ENCODE results near the gene CFAP92.
"Not testable (repeated sequence)": the region's sequence is repeated elsewhere in the genome, so short reads cannot be mapped to it uniquely, and the experiment has no call there.

Gene CFAP92

GRCh38 chr3:128933213-128933921 lies 60.5 kb downstream of the CFAP92 start:
- peak; percentile 22; the same call in 2 of the 3 replicates for ATAC-seq
- TF ChIP-seq ZNF70 (CRISPR knock-in tag; IDR thresholded peaks at IDR 0.05) (peak; percentile 82), TOX (CRISPR knock-in tag; IDR thresholded peaks at IDR 0.05; ENCODE audit: borderline replicate concordance) (no peak)

- TF ChIP-seq RARB (CRISPR knock-in tag; IDR thresholded peaks at IDR 0.05), result no peak
- no peak for TF ChIP-seq TOX (CRISPR knock-in tag; IDR thresholded peaks at IDR 0.05; ENCODE audit: borderline replicate concordance)
- no peak for TF ChIP-seq POU6F1 (CRISPR knock-in tag; IDR thresholded peaks at IDR 0.05; ENCODE audit: borderline replicate concordance, low read depth)
- no peak for TF ChIP-seq ZFP30 (CRISPR knock-in tag; IDR thresholded peaks at IDR 0.05)
- TF ChIP-seq TSHZ2 (CRISPR knock-in tag; IDR thresholded peaks at IDR 0.05), result no peak
- no peak for TF ChIP-seq ZNF70 (CRISPR knock-in tag; IDR thresholded peaks at IDR 0.05)
- TF ChIP-seq CREB5 (CRISPR knock-in tag; IDR thresholded peaks at IDR 0.05; ENCODE audit: low read depth), result no peak
- no peak for TF ChIP-seq PATZ1 (CRISPR knock-in tag; IDR thresholded peaks at IDR 0.05; ENCODE audit: borderline replicate concordance)
- TF ChIP-seq TCF4 (CRISPR knock-in tag; IDR thresholded peaks at IDR 0.05; ENCODE audit: borderline replicate concordance), result no peak
- TF ChIP-seq ZNF565 (CRISPR knock-in tag; conservative IDR thresholded peaks at IDR 0.05; ENCODE audit: low read depth), result no peak
- TF ChIP-seq ARNTL (CRISPR knock-in tag; IDR thresholded peaks at IDR 0.05; ENCODE audit: borderline replicate concordance, low read depth), result no peak
- TF ChIP-seq ISL1 (CRISPR knock-in tag; IDR thresholded peaks at IDR 0.05), result no peak
- ATAC-seq, result no peak; the same call in 2 of the 3 replicates
Measured at GRCh38 chr3:128932516-128933212, 61.2 kb downstream of the CFAP92 start.

- TF ChIP-seq ZFP30 (CRISPR knock-in tag; IDR thresholded peaks at IDR 0.05), result no peak
- TF ChIP-seq ISL1 (CRISPR knock-in tag; IDR thresholded peaks at IDR 0.05), result no peak
- no peak for TF ChIP-seq ARNTL (CRISPR knock-in tag; IDR thresholded peaks at IDR 0.05; ENCODE audit: borderline replicate concordance, low read depth)
- no peak for TF ChIP-seq GLIS3 (CRISPR knock-in tag; IDR thresholded peaks at IDR 0.05)
- no peak for TF ChIP-seq TCF4 (CRISPR knock-in tag; IDR thresholded peaks at IDR 0.05; ENCODE audit: borderline replicate concordance)
- ATAC-seq, result no peak
Measured at GRCh38 chr3:128931046-128931445, 62.8 kb downstream of the CFAP92 start.

- ATAC-seq, result no peak
Measured at GRCh38 chr3:128929364-128929763, 64.5 kb downstream of the CFAP92 start.

GRCh38 chr3:128923986-128924385 lies 69.9 kb downstream of the CFAP92 start:
- not testable (repeated sequence) for ATAC-seq

More at GRCh38 chr3:128929364-128929763, 64.5 kb downstream of the CFAP92 start:
- no peak for TF ChIP-seq PATZ1 (CRISPR knock-in tag; IDR thresholded peaks at IDR 0.05; ENCODE audit: borderline replicate concordance)
- peak; percentile 95 for TF ChIP-seq ZNF8 (CRISPR knock-in tag; IDR thresholded peaks at IDR 0.05)
